ENCODE measurements around the gene CUTA.
A peak's percentile ranks its signal among the peaks of the same experiment; 100 is the strongest.

CUTA gene

DNA sequence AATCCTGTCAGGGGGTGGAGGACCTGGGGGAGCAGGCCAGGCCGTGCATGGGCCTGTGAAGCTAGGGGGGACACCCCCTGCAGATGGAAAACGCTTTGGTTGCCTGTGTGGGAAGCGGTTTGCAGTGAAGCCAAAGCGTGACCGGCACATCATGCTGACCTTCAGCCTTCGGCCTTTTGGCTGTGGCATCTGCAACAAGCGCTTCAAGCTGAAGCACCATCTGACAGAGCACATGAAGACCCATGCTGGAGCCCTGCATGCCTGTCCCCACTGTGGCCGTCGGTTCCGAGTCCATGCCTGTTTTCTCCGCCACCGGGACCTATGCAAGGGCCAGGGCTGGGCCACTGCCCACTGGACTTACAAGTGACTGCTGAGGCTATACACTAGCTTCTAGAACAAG is 38.2 kb upstream of the CUTA start:
- Mint-ChIP-seq H3K27ac (no peak overlapping the region), H3K4me3 (peak overlapping the region; percentile 91), H3K36me3 (ENCODE audit: low read depth) (peaks cover 29% of the 10 kb centered on the region), H3K27me3 (ENCODE audit: low read depth, poor library complexity) (peaks cover 13% of the 10 kb centered on the region), H3K4me1 (peaks cover 25% of the 10 kb centered on the region), H3K9me3 (no peaks in the 10 kb centered on the region)
- DNase-seq: no peak
- TF ChIP-seq, protein P1, sequence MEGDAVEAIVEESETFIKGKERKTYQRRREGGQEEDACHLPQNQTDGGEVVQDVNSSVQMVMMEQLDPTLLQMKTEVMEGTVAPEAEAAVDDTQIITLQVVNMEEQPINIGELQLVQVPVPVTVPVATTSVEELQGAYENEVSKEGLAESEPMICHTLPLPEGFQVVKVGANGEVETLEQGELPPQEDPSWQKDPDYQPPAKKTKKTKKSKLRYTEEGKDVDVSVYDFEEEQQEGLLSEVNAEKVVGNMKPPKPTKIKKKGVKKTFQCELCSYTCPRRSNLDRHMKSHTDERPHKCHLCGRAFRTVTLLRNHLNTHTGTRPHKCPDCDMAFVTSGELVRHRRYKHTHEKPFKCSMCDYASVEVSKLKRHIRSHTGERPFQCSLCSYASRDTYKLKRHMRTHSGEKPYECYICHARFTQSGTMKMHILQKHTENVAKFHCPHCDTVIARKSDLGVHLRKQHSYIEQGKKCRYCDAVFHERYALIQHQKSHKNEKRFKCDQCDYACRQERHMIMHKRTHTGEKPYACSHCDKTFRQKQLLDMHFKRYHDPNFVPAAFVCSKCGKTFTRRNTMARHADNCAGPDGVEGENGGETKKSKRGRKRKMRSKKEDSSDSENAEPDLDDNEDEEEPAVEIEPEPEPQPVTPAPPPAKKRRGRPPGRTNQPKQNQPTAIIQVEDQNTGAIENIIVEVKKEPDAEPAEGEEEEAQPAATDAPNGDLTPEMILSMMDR (IDR thresholded peaks at IDR 0.05): no peak

DNA sequence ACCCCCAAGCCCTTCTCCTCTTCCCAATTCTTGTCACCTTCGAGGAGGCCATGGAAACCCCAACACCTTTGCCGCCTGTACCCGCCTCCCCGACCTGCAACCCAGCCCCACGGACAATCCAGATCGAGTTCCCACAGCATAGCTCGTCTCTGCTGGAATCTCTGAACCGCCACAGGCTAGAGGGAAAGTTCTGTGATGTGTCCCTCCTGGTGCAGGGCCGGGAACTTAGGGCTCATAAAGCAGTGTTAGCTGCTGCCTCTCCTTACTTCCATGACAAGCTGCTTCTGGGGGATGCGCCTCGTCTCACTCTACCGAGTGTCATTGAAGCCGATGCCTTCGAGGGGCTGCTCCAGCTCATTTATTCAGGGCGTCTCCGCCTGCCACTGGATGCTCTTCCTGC is 37.1 kb upstream of the CUTA start:
- H3K4me1 Mint-ChIP-seq: peaks cover 25% of the 10 kb centered on the region
- TF ChIP-seq, protein P1 (IDR thresholded peaks at IDR 0.05): no peak
- DNase-seq: no peak
- no peaks in the 10 kb centered on the region for H3K9me3 Mint-ChIP-seq
- H3K36me3 Mint-ChIP-seq (ENCODE audit: low read depth): peaks cover 34% of the 10 kb centered on the region
- H3K27me3 Mint-ChIP-seq (ENCODE audit: low read depth, poor library complexity): peaks cover 12% of the 10 kb centered on the region
- peak overlapping the region; percentile 91 for H3K4me3 Mint-ChIP-seq
- peak overlapping the region; percentile 84 for H3K27ac Mint-ChIP-seq

DNA sequence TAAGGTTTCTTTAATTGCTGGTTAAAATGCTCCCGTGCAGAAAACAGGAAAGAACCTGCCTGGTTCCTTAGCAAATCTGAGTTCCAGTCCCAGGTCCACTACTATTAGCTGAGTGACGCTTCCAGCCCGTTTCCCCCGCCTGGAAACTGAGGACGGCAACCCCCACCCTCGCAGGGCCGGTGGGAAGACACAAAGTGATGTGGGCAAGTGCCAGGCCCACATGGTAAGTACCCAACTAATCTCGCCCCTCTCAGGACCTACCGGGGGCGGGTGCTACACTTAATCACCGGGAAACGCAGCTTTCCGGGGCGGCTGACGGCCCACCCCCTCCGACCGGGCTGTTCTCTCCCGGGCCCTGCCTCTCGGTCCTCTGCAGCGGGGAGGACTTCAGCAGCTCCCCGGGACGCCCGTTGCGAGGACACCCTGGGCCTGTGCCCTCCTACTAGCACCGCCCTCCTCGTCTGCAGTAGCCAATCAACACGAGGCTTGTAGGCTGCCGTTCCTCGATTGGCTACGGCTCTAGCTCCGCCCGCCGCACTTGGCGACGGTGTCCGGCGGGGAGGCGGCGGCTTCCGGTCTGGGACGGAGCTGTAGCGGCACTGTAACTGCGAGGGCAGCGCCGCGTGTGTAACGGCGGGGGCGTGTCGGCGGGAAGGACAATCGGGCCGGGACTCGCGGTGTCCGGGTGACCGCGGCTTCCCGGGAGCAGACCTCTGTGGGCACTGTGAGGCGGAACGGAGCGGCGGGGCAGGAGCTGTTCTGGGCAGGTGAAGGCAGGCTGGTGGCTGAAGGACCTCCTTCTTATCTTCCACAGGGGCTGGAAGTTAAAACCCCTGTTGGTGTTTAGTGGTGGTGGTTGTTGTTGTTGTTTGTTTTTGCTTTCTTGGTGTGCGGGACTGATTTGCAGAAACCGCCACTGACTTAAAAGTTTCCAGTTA is 36.4 kb upstream of the CUTA start, which contains the start of gene ZBTB9:
TSS of gene ZBTB9 (plus strand) at position 568 of the 938 bp plus-strand sequence. CDS start 525 bp downstream, outside the sequence.
- H3K9me3 Mint-ChIP-seq: no peaks in the 10 kb centered on the region
- H3K27ac Mint-ChIP-seq: peak within 1 kb of the TSS; percentile 84
- H3K4me3 Mint-ChIP-seq: peak within 1 kb of the TSS; percentile 91
- peaks cover 25% of the 10 kb centered on the region for H3K4me1 Mint-ChIP-seq
- peak; percentile 95 for DNase-seq
- peaks cover 4% of the 10 kb centered on the region for H3K27me3 Mint-ChIP-seq (ENCODE audit: low read depth, poor library complexity)
- H3K36me3 Mint-ChIP-seq (ENCODE audit: low read depth): peaks cover 37% of the 10 kb centered on the region
- TF ChIP-seq, protein P1 (IDR thresholded peaks at IDR 0.05): no peak

DNA sequence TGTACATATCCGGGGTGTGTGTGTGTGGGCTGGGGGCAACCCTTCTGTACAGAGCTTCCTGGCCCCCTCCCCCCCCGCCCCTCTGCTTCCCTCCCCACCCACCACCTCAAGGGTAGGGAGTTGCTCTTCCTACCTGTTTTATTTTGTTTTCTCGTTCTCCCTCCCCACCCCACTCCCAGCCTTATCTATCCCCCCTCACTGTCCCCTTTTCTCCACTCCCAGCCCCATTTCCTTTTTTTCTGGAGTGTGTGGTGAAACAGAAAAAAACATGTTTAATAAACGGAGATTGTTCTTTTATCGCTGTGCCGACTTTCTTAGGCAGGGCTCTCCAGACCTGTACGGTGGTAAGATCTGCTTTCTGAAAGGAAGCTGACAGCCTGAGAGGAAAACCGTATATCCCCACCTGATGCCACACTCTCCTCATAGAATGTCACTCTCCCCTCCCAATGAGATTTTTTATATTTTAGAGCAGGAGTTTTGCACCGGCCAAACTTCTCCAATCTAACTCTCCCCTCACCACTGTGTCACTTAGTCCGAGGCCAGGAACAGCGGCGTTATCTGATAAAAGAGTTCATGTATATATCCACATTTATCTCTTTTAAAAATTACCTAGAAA is 35.6 kb upstream of the CUTA start:
- peaks cover 25% of the 10 kb centered on the region for H3K4me1 Mint-ChIP-seq
- H3K36me3 Mint-ChIP-seq (ENCODE audit: low read depth): peaks cover 45% of the 10 kb centered on the region
- no peak for DNase-seq
- TF ChIP-seq, protein P1 (IDR thresholded peaks at IDR 0.05): no peak
- peak overlapping the region; percentile 91 for H3K4me3 Mint-ChIP-seq
- H3K27ac Mint-ChIP-seq: no peak overlapping the region
- H3K27me3 Mint-ChIP-seq (ENCODE audit: low read depth, poor library complexity): peaks cover 3% of the 10 kb centered on the region
- no peaks in the 10 kb centered on the region for H3K9me3 Mint-ChIP-seq

DNA sequence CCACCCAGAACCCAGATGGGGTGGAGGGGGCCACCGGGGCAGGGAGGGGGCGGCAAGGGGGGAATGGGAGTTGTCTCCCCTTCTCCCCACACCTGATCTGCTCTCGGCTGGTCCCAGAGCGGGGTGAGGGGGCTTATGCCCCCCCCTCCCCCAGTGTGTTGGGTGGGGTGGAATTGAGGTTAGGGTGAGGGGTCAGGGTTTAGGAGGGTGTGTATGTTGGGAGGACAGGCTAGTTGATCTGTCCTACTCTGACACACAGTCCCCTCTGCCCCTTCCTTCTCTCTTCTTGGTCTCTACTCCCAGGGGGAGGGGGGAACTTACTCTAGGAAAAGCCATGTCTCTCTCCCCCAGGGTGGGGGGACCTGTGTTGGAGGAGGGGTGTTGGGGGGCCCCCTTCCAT is 34.6 kb upstream of the CUTA start:
- TF ChIP-seq, protein P1 (IDR thresholded peaks at IDR 0.05): no peak
- Mint-ChIP-seq H3K4me3 (no peak overlapping the region), H3K27me3 (ENCODE audit: low read depth, poor library complexity) (no peaks in the 10 kb centered on the region), H3K36me3 (ENCODE audit: low read depth) (peaks cover 53% of the 10 kb centered on the region), H3K9me3 (no peaks in the 10 kb centered on the region), H3K27ac (no peak overlapping the region), H3K4me1 (peaks cover 25% of the 10 kb centered on the region)
- no peak for DNase-seq
